WTC11 (cell line): ENCODE measurements around the gene PCDHGA6. TPM values are rescaled to one million over a fixed set of nuclear protein-coding genes. Genes with fewer than 3 reads are reported as not detected.

Experiments used
- ATAC-seq: fragments of 200-7000 bp; cut with Tn5 transposase; 2 replicates; pipeline ENCODE4 v1.10.0; 2021; ENCODE audit warnings: mild to moderate bottlenecking, moderate library complexity
- CTCF ChIA-PET: fragments of 300-600 bp; sonication (Branson Sonifier 250); formaldehyde crosslinking; loops from one replicate; lab custom pipeline; 2021; ENCODE audit warnings: antibody characterized with exemption; lab: Charles Lee
- POLR2A ChIA-PET: fragments of 350-600 bp; sonication (Branson Sonifier 250); formaldehyde crosslinking; loops from one replicate; lab custom pipeline; 2021; ENCODE audit warnings: antibody characterized with exemption; lab: Charles Lee
- DNase-seq: peaks from one replicate; pipeline ENCODE4 v3.0.0; 2021; ENCODE audit warnings: low spot score
- H3K27ac Mint-ChIP-seq: 2 replicates; pipeline ENCODE4 v1.8.0; 2021; ENCODE audit warnings: mixed read lengths
- H3K27me3 Mint-ChIP-seq: 2 replicates; pipeline ENCODE4 v1.8.0; 2021; ENCODE audit warnings: low read depth, mild to moderate bottlenecking, moderate library complexity, mixed read lengths
- H3K36me3 Mint-ChIP-seq: 2 replicates; pipeline ENCODE4 v1.8.0; 2021; ENCODE audit warnings: mixed read lengths
- H3K4me1 Mint-ChIP-seq: 2 replicates; pipeline ENCODE4 v1.8.0; 2022; ENCODE audit warnings: mixed read lengths
- H3K4me3 Mint-ChIP-seq: 2 replicates; pipeline ENCODE4 v1.8.0; 2021; ENCODE audit warnings: mild to moderate bottlenecking, moderate library complexity, mixed read lengths
- H3K9me3 Mint-ChIP-seq: 2 replicates; pipeline ENCODE4 v1.8.0; 2021; ENCODE audit warnings: mixed read lengths
- ARID4B ChIP-seq: sonication (generic); formaldehyde crosslinking; IDR thresholded peaks from 2 replicates; pipeline ENCODE4 v1.8.0; 2023; ENCODE audit warnings: missing genetic modification reagents, mild to moderate bottlenecking, borderline replicate concordance
- ATF3 ChIP-seq: sonication (generic); formaldehyde crosslinking; conservative IDR thresholded peaks from 2 replicates; pipeline ENCODE4 v1.8.1; 2022; ENCODE audit warnings: mild to moderate bottlenecking, missing genetic modification reagents
- CREM ChIP-seq: sonication (generic); formaldehyde crosslinking; IDR thresholded peaks from 2 replicates; pipeline ENCODE4 v1.8.1; 2022; ENCODE audit warnings: mild to moderate bottlenecking, missing genetic modification reagents, moderate library complexity
- CTCF ChIP-seq: fragments of 200-600 bp; IDR thresholded peaks from 2 replicates; pipeline ENCODE4 v1.8.0; 2022; ENCODE audit warnings: antibody characterized with exemption
- E2F4 ChIP-seq: sonication (generic); formaldehyde crosslinking; IDR thresholded peaks from 2 replicates; pipeline ENCODE4 v1.8.1; 2022; ENCODE audit warnings: low read depth, mild to moderate bottlenecking, moderate library complexity, missing genetic modification reagents, borderline replicate concordance
- ERG ChIP-seq: fragments of 250-450 bp; sonication (Bioruptor Pico); IDR thresholded peaks from 2 replicates; pipeline ENCODE4 v1.8.0; 2021; ENCODE audit warnings: mild to moderate bottlenecking
- FOXP1 ChIP-seq: sonication (generic); formaldehyde crosslinking; IDR thresholded peaks from 2 replicates; pipeline ENCODE4 v1.8.0; 2022; ENCODE audit warnings: missing genetic modification reagents, mild to moderate bottlenecking, moderate library complexity, borderline replicate concordance
- GABPB1 ChIP-seq: sonication (generic); formaldehyde crosslinking; IDR thresholded peaks from 2 replicates; pipeline ENCODE4 v1.8.1; 2023; ENCODE audit warnings: mild to moderate bottlenecking, missing genetic modification reagents
- HMGA2 ChIP-seq: fragments of 250-450 bp; sonication (Bioruptor Pico); IDR thresholded peaks from 2 replicates; pipeline ENCODE4 v1.4.0; 2021; ENCODE audit warnings: mild to moderate bottlenecking, moderate library complexity
- MAX ChIP-seq: sonication (generic); formaldehyde crosslinking; IDR thresholded peaks from 2 replicates; pipeline ENCODE4 v1.8.0; 2022; ENCODE audit warnings: mild to moderate bottlenecking, missing genetic modification reagents
- MLX ChIP-seq: sonication (generic); formaldehyde crosslinking; IDR thresholded peaks from 2 replicates; pipeline ENCODE4 v1.8.1; 2023; ENCODE audit warnings: mild to moderate bottlenecking, missing genetic modification reagents, moderate library complexity
- NFYB ChIP-seq: sonication (generic); formaldehyde crosslinking; conservative IDR thresholded peaks from 2 replicates; pipeline ENCODE4 v1.8.0; 2022; ENCODE audit warnings: low read depth, missing genetic modification reagents
- PREB ChIP-seq: sonication (generic); formaldehyde crosslinking; IDR thresholded peaks from 2 replicates; pipeline ENCODE4 v1.8.1; 2022; ENCODE audit warnings: mild to moderate bottlenecking, missing genetic modification reagents, moderate library complexity, borderline replicate concordance
- PRRX2 ChIP-seq: fragments of 250-450 bp; sonication (Bioruptor Pico); IDR thresholded peaks from 2 replicates; pipeline ENCODE4 v1.8.0; 2021; ENCODE audit warnings: mild to moderate bottlenecking
- TEAD1 ChIP-seq: sonication (generic); formaldehyde crosslinking; IDR thresholded peaks from 2 replicates; pipeline ENCODE4 v1.8.0; 2022; ENCODE audit warnings: mild to moderate bottlenecking, missing genetic modification reagents
- ZBTB21 ChIP-seq: sonication (generic); formaldehyde crosslinking; IDR thresholded peaks from 2 replicates; pipeline ENCODE4 v1.8.1; 2023; ENCODE audit warnings: mild to moderate bottlenecking, missing genetic modification reagents, borderline replicate concordance
- ZNF263 ChIP-seq: sonication (generic); formaldehyde crosslinking; IDR thresholded peaks from 2 replicates; pipeline ENCODE4 v1.8.1; 2022; ENCODE audit warnings: low read depth, mild to moderate bottlenecking, moderate library complexity, missing genetic modification reagents
- ZNF281 ChIP-seq: sonication (generic); formaldehyde crosslinking; IDR thresholded peaks from 2 replicates; pipeline ENCODE4 v1.8.0; 2023; ENCODE audit warnings: mild to moderate bottlenecking, missing genetic modification reagents
- ZNF423 ChIP-seq: fragments of 250-450 bp; sonication (Bioruptor Pico); IDR thresholded peaks from 2 replicates; pipeline ENCODE4 v2.1.2; 2022; ENCODE audit warnings: mild to moderate bottlenecking, moderate library complexity
- total RNA-seq: library from RNA; stranded (reverse); gene quantifications from 3 replicates; pipeline ENCODE4 v1.2.3, GENCODE V29; 2021

PCDHGA6 gene
- total RNA-seq, 1 experiment from 2014 or later, result 3.3 TPM

GRCh38 chr5:141402553-141403243 lies 29.0 kb downstream of the PCDHGA6 start, which contains the start of gene PCDHGA9:
Gene PCDHGA9, plus strand, starts transcription at chr5:141402778. Its CDS starts 175 bp downstream, at chr5:141402953.
- H3K27me3 Mint-ChIP-seq, result peaks cover 14% of the 10 kb centered on the region
- POLR2A ChIA-PET, result no interaction called here
- CTCF ChIA-PET, result interaction anchor here (0.5 to 1.7 kb wide), 9 partner anchors 10 to 161 kb away, joined by 4 to 15 read pairs (median 5); partner anchors contain the start of genes PCDHGA10, PCDHGA11, PCDHGA8 and PCDHGB3
- TF ChIP-seq NFYB (CRISPR knock-in tag) (no peak), MLX (no peak), CREM (CRISPR knock-in tag) (no peak), HMGA2 (CRISPR knock-in tag) (no peak), E2F4 (CRISPR knock-in tag) (no peak), ZNF423 (CRISPR knock-in tag) (no peak), MAX (no peak), CTCF (no peak)
- TF ChIP-seq, all 79 proteins: peak for 0
- ATAC-seq (no peak), DNase-seq (no peak)
- Mint-ChIP-seq H3K4me1 (no peaks in the 10 kb centered on the region), H3K4me3 (no peak within 1 kb of the TSS), H3K36me3 (peaks cover 50% of the 10 kb centered on the region), H3K9me3 (peaks cover 43% of the 10 kb centered on the region), H3K27ac (no peak within 1 kb of the TSS)

- no peak overlapping the region for H3K27ac Mint-ChIP-seq
- H3K36me3 Mint-ChIP-seq, result peaks cover 49% of the 10 kb centered on the region
- TF ChIP-seq ZBTB21 (CRISPR knock-in tag), result no peak
- TF ChIP-seq ATF3 (CRISPR knock-in tag), result no peak
- no peak for TF ChIP-seq GABPB1 (CRISPR knock-in tag)
- TF ChIP-seq ARID4B (CRISPR knock-in tag), result no peak
- TF ChIP-seq HMGA2 (CRISPR knock-in tag), result no peak
- no peak for TF ChIP-seq TEAD1 (CRISPR knock-in tag)
- no peak for TF ChIP-seq ERG (CRISPR knock-in tag)
- TF ChIP-seq ZNF263 (CRISPR knock-in tag), result no peak
- no peak for TF ChIP-seq ZNF281 (CRISPR knock-in tag)
- no peak for TF ChIP-seq PREB (CRISPR knock-in tag)
- no peak for TF ChIP-seq FOXP1 (CRISPR knock-in tag)
- no peak for TF ChIP-seq PRRX2 (CRISPR knock-in tag)
Observed at GRCh38 chr5:141403387-141403786, 29.7 kb downstream of the PCDHGA6 start.

More at GRCh38 chr5:141403387-141403786, 29.7 kb downstream of the PCDHGA6 start:
- Mint-ChIP-seq H3K4me3 (no peak overlapping the region), H3K9me3 (peaks cover 43% of the 10 kb centered on the region), H3K4me1 (peaks cover 3% of the 10 kb centered on the region), H3K27me3 (peaks cover 17% of the 10 kb centered on the region)
- ATAC-seq (no peak), DNase-seq (no peak)
- POLR2A ChIA-PET, result no interaction called here
- CTCF ChIA-PET, result interaction anchor here (0.6 to 1.7 kb wide), 9 partner anchors 10 to 160 kb away, joined by 3 to 15 read pairs (median 5); partner anchors contain the start of genes PCDHGA10, PCDHGA11, PCDHGA8 and PCDHGB3
